ENCODE results near the gene SIRT4. TPM values are rescaled to one million over a fixed set of nuclear protein-coding genes. Genes with fewer than 3 reads are reported as not detected.

The SIRT4 gene
- total RNA-seq, 1 donor from 2014 or later: not detected

- H3K4me1 ChIP-seq: peaks cover 29% of the 10 kb centered on the region
- no peak for TF ChIP-seq CTCF (IDR thresholded peaks at IDR 0.05)
- no peak for TF ChIP-seq POLR2A (IDR thresholded peaks at IDR 0.05)
- TF ChIP-seq POLR2AphosphoS5 (IDR thresholded peaks at IDR 0.05; ENCODE audit: insufficient read depth in 1 of 2, low read depth in 1 of 2): no peak
- H3K27ac ChIP-seq: no peak overlapping the region
- no peaks in the 10 kb centered on the region for H3K36me3 ChIP-seq
- no peak for DNase-seq (ENCODE audit: extremely low spot score in 2 of 2)
- H3K9me3 ChIP-seq: no peaks in the 10 kb centered on the region
- H3K27me3 ChIP-seq: no peaks in the 10 kb centered on the region
- intact Hi-C loops (cut with DNase I): no loop called here
- H3K4me3 ChIP-seq: no peak overlapping the region
These were observed 34.4 kb upstream of the SIRT4 start for GRCh38 chr12:120267736-120268135.

- no peak overlapping the region for H3K27ac ChIP-seq
- H3K36me3 ChIP-seq: no peaks in the 10 kb centered on the region
- TF ChIP-seq POLR2A (IDR thresholded peaks at IDR 0.05) (no peak), POLR2AphosphoS5 (IDR thresholded peaks at IDR 0.05; ENCODE audit: insufficient read depth in 1 of 2, low read depth in 1 of 2) (no peak), CTCF (IDR thresholded peaks at IDR 0.05) (no peak)
- intact Hi-C loops (cut with DNase I): no loop called here
- no peaks in the 10 kb centered on the region for H3K4me1 ChIP-seq
- no peaks in the 10 kb centered on the region for H3K27me3 ChIP-seq
- no peak for DNase-seq (ENCODE audit: extremely low spot score in 2 of 2)
- H3K9me3 ChIP-seq: no peaks in the 10 kb centered on the region
- no peak overlapping the region for H3K4me3 ChIP-seq
These were observed 25.4 kb upstream of the SIRT4 start for GRCh38 chr12:120276734-120277133.

DNA sequence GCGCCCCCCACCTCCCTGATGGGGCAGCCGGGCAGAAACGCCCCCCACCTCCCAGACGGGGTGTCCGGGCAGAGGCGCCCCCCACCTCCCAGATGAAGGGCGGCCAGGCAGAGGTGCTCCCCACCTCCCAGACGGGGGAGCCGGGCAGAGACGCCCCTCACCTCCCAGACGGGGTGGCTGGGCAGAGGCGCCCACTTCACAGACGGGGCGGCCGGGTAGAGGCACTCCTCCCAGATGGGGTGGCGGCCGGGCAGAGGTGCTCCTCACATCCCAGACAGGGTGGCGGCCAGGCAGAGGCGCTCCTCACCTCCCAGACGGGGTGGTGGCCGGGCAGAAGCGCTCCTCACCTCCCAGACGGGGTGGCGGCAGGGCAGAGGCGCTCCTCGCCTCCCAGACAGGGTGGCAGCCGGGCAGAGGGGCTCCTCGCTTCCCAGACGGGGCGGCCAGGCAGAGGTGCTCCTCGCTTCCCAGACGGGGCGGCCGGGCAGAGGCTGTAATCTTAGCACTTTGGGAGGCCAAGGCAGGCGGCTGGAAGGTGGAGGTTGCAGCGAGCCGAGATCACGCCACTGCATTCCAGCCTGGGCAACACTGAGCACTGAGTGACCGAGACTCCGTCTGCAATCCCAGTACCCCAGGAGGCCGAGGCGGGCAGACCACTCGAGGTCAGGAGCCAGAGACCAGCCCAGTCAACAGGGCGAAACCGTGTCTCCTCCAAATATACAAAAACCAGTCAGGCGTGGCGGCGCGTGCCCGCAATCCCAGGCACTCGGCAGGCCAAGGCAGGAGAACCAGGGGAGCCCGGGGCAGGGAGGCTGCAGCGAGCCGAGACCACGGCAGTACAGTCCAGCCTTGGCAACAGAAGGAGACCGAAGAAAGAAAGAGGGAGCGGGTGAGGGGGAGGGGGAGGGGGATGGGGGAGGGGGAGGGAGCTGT lies 23.7 kb upstream of the SIRT4 start:
- no peaks in the 10 kb centered on the region for H3K9me3 ChIP-seq
- H3K36me3 ChIP-seq: no peaks in the 10 kb centered on the region
- DNase-seq (ENCODE audit: extremely low spot score in 2 of 2): no peak
- intact Hi-C loops (cut with DNase I): no loop called here
- no peaks in the 10 kb centered on the region for H3K4me1 ChIP-seq
- H3K27ac ChIP-seq: no peak overlapping the region
- H3K4me3 ChIP-seq: no peak overlapping the region
- no peak for TF ChIP-seq POLR2AphosphoS5 (IDR thresholded peaks at IDR 0.05; ENCODE audit: insufficient read depth in 1 of 2, low read depth in 1 of 2)
- H3K27me3 ChIP-seq: no peaks in the 10 kb centered on the region

DNA sequence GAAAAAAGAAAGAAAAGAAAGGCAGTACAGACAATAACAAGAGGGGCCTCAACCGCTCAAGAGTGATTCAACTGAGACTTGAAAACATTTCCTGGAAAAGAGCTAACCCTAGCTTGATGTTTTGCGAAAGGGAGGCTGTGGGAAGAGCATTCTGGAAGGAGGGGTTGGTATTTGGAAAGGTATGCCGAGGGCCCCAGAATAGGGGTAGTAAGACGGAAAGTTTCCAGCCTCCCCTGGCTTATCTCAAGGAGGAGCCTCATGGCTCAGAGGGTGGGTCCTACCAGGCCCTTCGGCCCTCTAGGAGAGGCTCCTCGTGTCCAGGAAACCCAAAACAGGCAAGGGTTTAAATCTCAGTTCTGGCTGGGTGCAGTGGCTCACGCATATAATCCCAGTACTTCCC lies 18.8 kb upstream of the SIRT4 start:
- no peak for DNase-seq (ENCODE audit: extremely low spot score in 2 of 2)
- Histone ChIP-seq H3K4me3 (no peak overlapping the region), H3K4me1 (no peaks in the 10 kb centered on the region), H3K9me3 (no peaks in the 10 kb centered on the region), H3K27me3 (no peaks in the 10 kb centered on the region), H3K36me3 (no peaks in the 10 kb centered on the region), H3K27ac (no peak overlapping the region)
- intact Hi-C loops (cut with DNase I): no loop called here
- TF ChIP-seq POLR2AphosphoS5 (IDR thresholded peaks at IDR 0.05; ENCODE audit: insufficient read depth in 1 of 2, low read depth in 1 of 2): no peak
- TF ChIP-seq CTCF (IDR thresholded peaks at IDR 0.05): no peak
- no peak for TF ChIP-seq POLR2A (IDR thresholded peaks at IDR 0.05)

DNA sequence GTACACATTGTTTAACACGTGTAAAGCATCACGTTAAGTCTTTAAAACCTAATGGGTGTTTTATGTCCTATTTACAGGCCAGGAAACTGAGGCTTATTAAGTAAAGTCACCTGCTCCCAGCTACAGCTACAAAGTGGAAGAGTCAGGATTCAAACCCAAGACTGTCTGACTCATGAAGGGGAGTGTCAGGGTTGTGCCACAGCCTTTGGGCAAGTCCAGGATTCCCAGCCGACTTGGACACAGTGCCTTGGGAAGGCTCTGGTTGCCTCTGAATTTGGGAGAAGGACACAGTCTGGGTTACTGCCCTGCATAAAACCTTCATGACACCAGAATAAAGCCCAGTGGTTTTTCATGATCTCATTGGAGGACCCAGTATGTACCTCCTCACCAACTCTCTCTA lies 17.7 kb upstream of the SIRT4 start:
- Histone ChIP-seq H3K27me3 (no peaks in the 10 kb centered on the region), H3K27ac (no peak overlapping the region), H3K4me3 (no peak overlapping the region), H3K9me3 (no peaks in the 10 kb centered on the region), H3K4me1 (no peaks in the 10 kb centered on the region), H3K36me3 (no peaks in the 10 kb centered on the region)
- intact Hi-C loops (cut with DNase I): no loop called here
- TF ChIP-seq CTCF (IDR thresholded peaks at IDR 0.05): no peak
- TF ChIP-seq POLR2A (IDR thresholded peaks at IDR 0.05): no peak
- no peak for TF ChIP-seq POLR2AphosphoS5 (IDR thresholded peaks at IDR 0.05; ENCODE audit: insufficient read depth in 1 of 2, low read depth in 1 of 2)
- no peak for DNase-seq (ENCODE audit: extremely low spot score in 2 of 2)

Measured in vagina (tissue), 2 donors.